NB4 (cell line): ENCODE data around the gene AFAP1.

Experiments used
- POLR2A ChIP-seq: IDR thresholded peaks from 2 replicates; pipeline ENCODE4 v1.6.1; 2011; ENCODE audit warnings: mild to moderate bottlenecking; ENCODE audit not compliant: insufficient read length; ENCODE audit errors: extremely low read depth
- TF ChIP-seq, protein P1 (sequence below): IDR thresholded peaks from one replicate; pipeline ENCODE4 v1.5.1; 2012; ENCODE audit warnings: low read depth, low read length
- TF ChIP-seq, protein P2 (sequence below): IDR thresholded peaks from 2 replicates; pipeline ENCODE4 v1.6.1; 2011; ENCODE audit warnings: low read depth, low read length

DNA sequence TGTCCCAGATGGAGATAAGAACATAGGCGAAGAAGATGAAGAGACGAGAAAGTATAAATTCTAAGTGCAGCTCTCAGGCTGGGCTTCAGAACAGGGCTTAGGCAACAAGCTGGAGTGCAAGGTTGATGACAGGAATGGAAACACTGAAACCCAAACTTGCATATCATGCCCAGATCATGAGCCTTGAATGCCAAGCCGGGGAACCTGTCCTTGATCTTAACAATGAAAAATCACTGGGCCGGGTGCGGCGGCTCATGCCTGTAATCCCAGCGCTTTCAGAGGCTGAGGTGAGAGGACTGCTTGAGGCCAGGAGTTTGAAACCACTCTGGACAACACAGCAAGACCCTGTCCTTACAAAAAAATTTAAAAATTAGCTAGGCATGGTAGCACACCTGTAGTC, 17.2 kb downstream of the AFAP1 start:
- no peak for TF ChIP-seq POLR2A
- TF ChIP-seq, protein P1, sequence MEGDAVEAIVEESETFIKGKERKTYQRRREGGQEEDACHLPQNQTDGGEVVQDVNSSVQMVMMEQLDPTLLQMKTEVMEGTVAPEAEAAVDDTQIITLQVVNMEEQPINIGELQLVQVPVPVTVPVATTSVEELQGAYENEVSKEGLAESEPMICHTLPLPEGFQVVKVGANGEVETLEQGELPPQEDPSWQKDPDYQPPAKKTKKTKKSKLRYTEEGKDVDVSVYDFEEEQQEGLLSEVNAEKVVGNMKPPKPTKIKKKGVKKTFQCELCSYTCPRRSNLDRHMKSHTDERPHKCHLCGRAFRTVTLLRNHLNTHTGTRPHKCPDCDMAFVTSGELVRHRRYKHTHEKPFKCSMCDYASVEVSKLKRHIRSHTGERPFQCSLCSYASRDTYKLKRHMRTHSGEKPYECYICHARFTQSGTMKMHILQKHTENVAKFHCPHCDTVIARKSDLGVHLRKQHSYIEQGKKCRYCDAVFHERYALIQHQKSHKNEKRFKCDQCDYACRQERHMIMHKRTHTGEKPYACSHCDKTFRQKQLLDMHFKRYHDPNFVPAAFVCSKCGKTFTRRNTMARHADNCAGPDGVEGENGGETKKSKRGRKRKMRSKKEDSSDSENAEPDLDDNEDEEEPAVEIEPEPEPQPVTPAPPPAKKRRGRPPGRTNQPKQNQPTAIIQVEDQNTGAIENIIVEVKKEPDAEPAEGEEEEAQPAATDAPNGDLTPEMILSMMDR, result no peak
- TF ChIP-seq, protein P2, sequence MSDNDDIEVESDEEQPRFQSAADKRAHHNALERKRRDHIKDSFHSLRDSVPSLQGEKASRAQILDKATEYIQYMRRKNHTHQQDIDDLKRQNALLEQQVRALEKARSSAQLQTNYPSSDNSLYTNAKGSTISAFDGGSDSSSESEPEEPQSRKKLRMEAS, result no peak
